Endothelial cell of umbilical vein (primary cell): ENCODE measurements around the gene NR5A2. TPM values are rescaled to one million over a fixed set of nuclear protein-coding genes. Genes with fewer than 3 reads are reported as not detected.

Source experiments
- BruUV-seq: library from RNA; stranded (reverse); fragments of 400-500 nt; replicated peaks from 2 replicates; lab custom pipeline; 2021; lab: Mats Ljungman, UMichigan
- CTCF ChIA-PET: fragments of 300-600, 350-600 bp; sonication (Branson Sonifier 250); formaldehyde crosslinking; loops from one replicate; lab custom pipeline; 2021; ENCODE audit warnings: antibody characterized with exemption, inconsistent platforms; lab: Charles Lee
- POLR2A ChIA-PET: fragments of 300-600, 350-600 bp; sonication (Branson Sonifier 250); formaldehyde crosslinking; loops from one replicate; lab custom pipeline; 2021; ENCODE audit warnings: antibody characterized with exemption, inconsistent platforms; lab: Charles Lee
- DNase-seq: peaks from one replicate; pipeline ENCODE4 v3.0.0-alpha.2; 2011; ENCODE audit warnings: low read depth, low spot score
- FAIRE-seq: peaks from 2 replicates; lab custom pipeline; 2011; peaks lifted over from hg19 to GRCh38; lab: Jason Lieb, UNC
- H2AFZ ChIP-seq: 2 replicates; pipeline ENCODE4 v1.6.0; 2012; ENCODE audit warnings: low read depth, low read length, control low read depth, inconsistent platforms
- H3K27ac ChIP-seq: 2 replicates; pipeline ENCODE4 v1.5.1; 2011; ENCODE audit warnings: low read depth, mild to moderate bottlenecking, control low read depth, low read length, moderate library complexity; ENCODE audit not compliant: insufficient read depth
- H3K27me3 ChIP-seq, 2 experiments: 2 replicates each; pipeline versions ENCODE4 v1.6.0 to v1.6.1; 2011; ENCODE audit warnings: low read length in 2 of 2, mixed read lengths in 1 of 2; ENCODE audit not compliant: control insufficient read depth in 2 of 2, insufficient read depth in 2 of 2
- H3K36me3 ChIP-seq, 2 experiments: 2 replicates in 1 of 2; 3 replicates in 1 of 2; pipeline ENCODE4 v1.5.1; 2011; ENCODE audit warnings: low read length in 2 of 2, mild to moderate bottlenecking in 1 of 2, moderate library complexity in 1 of 2; ENCODE audit not compliant: control insufficient read depth in 2 of 2, insufficient read depth in 2 of 2; ENCODE audit errors: extremely low read depth in 1 of 2
- H3K4me1 ChIP-seq: 3 replicates; pipeline ENCODE4 v1.5.1; 2011; ENCODE audit warnings: mild to moderate bottlenecking, low read length; ENCODE audit not compliant: control insufficient read depth, insufficient read depth; ENCODE audit errors: extremely low read depth
- H3K4me2 ChIP-seq: 2 replicates; pipeline ENCODE4 v1.6.1; 2011; ENCODE audit warnings: low read length, control low read depth, mixed read lengths; ENCODE audit not compliant: insufficient read depth
- H3K4me3 ChIP-seq, 3 experiments: fragments of 200-600 bp in 1 of 3; sonication (generic), shearing (Covaris generic) in 1 of 3; replicated peaks in 1 of 3; 2 replicates each; pipeline ENCODE4 v1.5.1; 2011 to 2016; ENCODE audit warnings: control low read depth in 3 of 3, low read length in 3 of 3, mild to moderate bottlenecking in 2 of 3, inconsistent platforms in 1 of 3, low read depth in 1 of 3, moderate library complexity in 1 of 3; ENCODE audit not compliant: insufficient read depth in 1 of 3
- H3K79me2 ChIP-seq: 2 replicates; pipeline ENCODE4 v1.6.0; 2012; ENCODE audit warnings: low read length, inconsistent platforms; ENCODE audit not compliant: control insufficient read depth, insufficient read depth
- H3K9ac ChIP-seq: replicated peaks from 2 replicates; pipeline ENCODE3; 2011; ENCODE audit warnings: low read length, control low read depth; ENCODE audit not compliant: insufficient read depth; ENCODE audit errors: extremely low read depth
- H3K9me1 ChIP-seq: replicated peaks from 3 replicates; pipeline ENCODE4 v1.6.0; 2011; ENCODE audit warnings: mild to moderate bottlenecking, low read length; ENCODE audit not compliant: control insufficient read depth, insufficient read depth; ENCODE audit errors: extremely low read depth
- H3K9me3 ChIP-seq: replicated peaks from 2 replicates; pipeline ENCODE4 v1.5.1; 2012; ENCODE audit warnings: low read length, inconsistent platforms; ENCODE audit not compliant: control insufficient read depth, insufficient read depth
- H4K20me1 ChIP-seq: replicated peaks from 2 replicates; pipeline ENCODE3; 2011; ENCODE audit warnings: mild to moderate bottlenecking, low read length; ENCODE audit not compliant: control insufficient read depth, insufficient read depth; ENCODE audit errors: extremely low read depth
- EZH2 ChIP-seq: IDR thresholded peaks from 2 replicates; pipeline ENCODE4 v1.6.1; 2012; ENCODE audit warnings: borderline replicate concordance, low read depth, mild to moderate bottlenecking, moderate library complexity, low read length, inconsistent platforms; ENCODE audit not compliant: severe bottlenecking
- FOS ChIP-seq: IDR thresholded peaks from 2 replicates; pipeline ENCODE4 v1.6.1; 2011; ENCODE audit warnings: mild to moderate bottlenecking, low read length, moderate library complexity, borderline replicate concordance; ENCODE audit not compliant: insufficient read depth
- GATA2 ChIP-seq: IDR thresholded peaks from 2 replicates; pipeline ENCODE4 v1.7.0; 2011; ENCODE audit warnings: low read depth, mild to moderate bottlenecking, moderate library complexity, mixed read lengths, low read length; ENCODE audit not compliant: insufficient read length, insufficient read depth
- JUN ChIP-seq: IDR thresholded peaks from 2 replicates; pipeline ENCODE4 v1.6.1; 2011; ENCODE audit warnings: borderline replicate concordance, low read depth; ENCODE audit not compliant: insufficient read length, insufficient read depth
- MAX ChIP-seq: IDR thresholded peaks from 2 replicates; pipeline ENCODE4 v1.6.1; 2011; ENCODE audit not compliant: insufficient read depth, insufficient read length
- MYC ChIP-seq: IDR thresholded peaks from one replicate; pipeline ENCODE4 v1.6.1; 2011; ENCODE audit warnings: mild to moderate bottlenecking, low read depth, low read length
- POLR2A ChIP-seq: IDR thresholded peaks from 2 replicates; pipeline ENCODE4 v1.6.1; 2012; ENCODE audit warnings: low read depth, mild to moderate bottlenecking, control low read depth, low read length
- POLR2AphosphoS5 ChIP-seq: IDR thresholded peaks from 2 replicates; pipeline ENCODE4 v1.6.1; 2012; ENCODE audit warnings: low read depth, mild to moderate bottlenecking, control low read depth, low read length, moderate library complexity; ENCODE audit not compliant: insufficient read depth
- dilution Hi-C: fragments of 300-500 bp; cut with MboI; formaldehyde crosslinking; loops from one replicate; pipeline ENCODE4 v1.15.0; 2019; ENCODE audit warnings: low sequenced_read_pairs; ENCODE audit not compliant: extremely low pct_ligation_motif_present
- intact Hi-C: fragments of 100-400 bp; cut with micrococcal nuclease; formaldehyde crosslinking; loops from one replicate; pipeline ENCODE4 v1.10.0; 2022
- polyA plus RNA-seq, 4 experiments: library from polyadenylated mRNA; depleted of rRNA in 3 of 4; stranded (reverse) in 3 of 4; unstranded in 1 of 4; fragments of >200 nt; gene quantifications; 2 replicates each; pipeline versions ENCODE4 v1.2.1 to v1.2.3, GENCODE V29; 2011 to 2012; ENCODE audit warnings: missing spikeins in 1 of 4
- total RNA-seq: library from RNA; stranded (reverse); gene quantifications from 2 replicates; pipeline ENCODE4 v1.2.3, GENCODE V29; 2021
- TF ChIP-seq, protein P1 (sequence below), 2 donors: IDR thresholded peaks; 1 replicate in 1 of 2; 2 replicates in 1 of 2; pipeline ENCODE4 v1.5.1; 2011; ENCODE audit warnings: low read length in 2 of 2, mild to moderate bottlenecking in 2 of 2, moderate library complexity in 2 of 2, control low read depth in 1 of 2, inconsistent platforms in 1 of 2, low read depth in 1 of 2; ENCODE audit not compliant: insufficient read depth in 1 of 2; ENCODE audit errors: extremely low read depth in 1 of 2

The NR5A2 gene
- total and polyA plus RNA-seq, 2 donors (not counting 3 experiments of a cell fraction or from before 2014, with no cell fraction given) = 3.4 to 12.1 TPM

DNA sequence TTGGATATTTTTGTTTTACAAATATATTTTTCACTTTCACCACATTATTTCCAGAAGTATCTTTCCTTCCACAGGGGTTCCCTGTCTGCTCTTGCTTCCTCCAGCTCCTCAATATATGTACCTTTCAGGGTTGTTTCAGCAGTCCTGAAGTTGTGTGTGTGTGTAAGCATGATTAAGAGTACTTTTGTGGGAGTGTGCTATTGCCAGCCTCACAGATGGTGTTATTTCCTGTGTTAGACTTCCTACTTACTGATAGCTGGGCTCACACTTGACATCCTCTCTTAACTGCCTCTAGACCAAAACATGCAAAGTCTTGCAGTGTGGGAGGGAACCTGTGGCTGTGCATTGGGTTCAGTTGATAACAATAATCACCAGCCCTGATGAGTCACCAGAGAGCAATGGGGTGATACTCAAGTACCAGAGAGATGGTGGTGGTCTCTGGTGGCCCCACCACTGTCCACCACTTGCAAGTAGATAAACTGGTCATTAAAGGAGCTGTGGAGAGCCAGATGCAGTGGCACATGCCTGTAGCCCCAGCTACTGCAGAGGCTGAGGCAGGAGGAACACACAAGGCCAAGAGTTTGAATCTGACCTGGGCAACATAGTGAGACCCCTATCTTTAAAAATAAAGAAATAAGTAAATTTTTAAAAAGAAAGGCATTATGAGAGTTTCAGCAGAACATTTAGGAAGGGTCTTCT lies 126.7 kb downstream of the NR5A2 start:
- peak; percentile 91 for FAIRE-seq
- H2AFZ ChIP-seq = no peak overlapping the region
- no peak overlapping the region for H3K4me2 ChIP-seq
- TF ChIP-seq JUN = peak; percentile 70
- no peak for TF ChIP-seq POLR2A
- TF ChIP-seq FOS = peak; percentile 81
- peak; percentile 52 for TF ChIP-seq GATA2
- TF ChIP-seq POLR2AphosphoS5 = peak; percentile 37
- no peak overlapping the region for H3K9ac ChIP-seq
- H3K9me1 ChIP-seq = no peaks in the 10 kb centered on the region
- H3K4me1 ChIP-seq = peaks cover 12% of the 10 kb centered on the region
- DNase-seq = peak; percentile 94
- dilution Hi-C loops = no loop called here
- H3K27me3 ChIP-seq = no peaks in the 10 kb centered on the region
- no peak overlapping the region for H3K27ac ChIP-seq
- no peaks in the 10 kb centered on the region for H3K36me3 ChIP-seq
- ChIA-PET CTCF (interaction anchor here (0.7 to 1.9 kb wide), 7 partner anchors 15 to 469 kb away, joined by 3 to 10 read pairs (median 4); no protein-coding TSS in a partner anchor), POLR2A (no interaction called here)
- BruUV-seq = no TSS peak
- H3K9me3 ChIP-seq = no peaks in the 10 kb centered on the region
- H4K20me1 ChIP-seq = no peaks in the 10 kb centered on the region
- intact Hi-C loops = loop anchor here (5.0 kb wide), 1 partner anchor 88 kb away; no protein-coding TSS in a partner anchor
- H3K79me2 ChIP-seq = no peaks in the 10 kb centered on the region
- no peak overlapping the region for H3K4me3 ChIP-seq

- Histone ChIP-seq H3K36me3 (no peaks in the 10 kb centered on the region), H3K4me3 (no peak overlapping the region), H3K79me2 (no peaks in the 10 kb centered on the region), H4K20me1 (no peaks in the 10 kb centered on the region), H3K27ac (no peak overlapping the region), H3K9me1 (no peaks in the 10 kb centered on the region), H3K4me2 (no peak overlapping the region), H3K9ac (no peak overlapping the region), H3K9me3 (no peaks in the 10 kb centered on the region), H2AFZ (no peak overlapping the region), H3K27me3 (no peaks in the 10 kb centered on the region), H3K4me1 (peaks cover 12% of the 10 kb centered on the region)
- intact Hi-C loops = no loop called here
- ChIA-PET POLR2A (no interaction called here), CTCF (interaction anchor here (0.7 to 1.4 kb wide), 6 partner anchors 9 to 119 kb away, joined by 3 to 7 read pairs (median 3); no protein-coding TSS in a partner anchor)
- DNase-seq = no peak
- no peak for FAIRE-seq
- BruUV-seq = no TSS peak
- TF ChIP-seq FOS (no peak), EZH2 (no peak), GATA2 (no peak), MYC (no peak), POLR2A (no peak), JUN (no peak), POLR2AphosphoS5 (no peak), MAX (no peak)
- TF ChIP-seq, protein P1, sequence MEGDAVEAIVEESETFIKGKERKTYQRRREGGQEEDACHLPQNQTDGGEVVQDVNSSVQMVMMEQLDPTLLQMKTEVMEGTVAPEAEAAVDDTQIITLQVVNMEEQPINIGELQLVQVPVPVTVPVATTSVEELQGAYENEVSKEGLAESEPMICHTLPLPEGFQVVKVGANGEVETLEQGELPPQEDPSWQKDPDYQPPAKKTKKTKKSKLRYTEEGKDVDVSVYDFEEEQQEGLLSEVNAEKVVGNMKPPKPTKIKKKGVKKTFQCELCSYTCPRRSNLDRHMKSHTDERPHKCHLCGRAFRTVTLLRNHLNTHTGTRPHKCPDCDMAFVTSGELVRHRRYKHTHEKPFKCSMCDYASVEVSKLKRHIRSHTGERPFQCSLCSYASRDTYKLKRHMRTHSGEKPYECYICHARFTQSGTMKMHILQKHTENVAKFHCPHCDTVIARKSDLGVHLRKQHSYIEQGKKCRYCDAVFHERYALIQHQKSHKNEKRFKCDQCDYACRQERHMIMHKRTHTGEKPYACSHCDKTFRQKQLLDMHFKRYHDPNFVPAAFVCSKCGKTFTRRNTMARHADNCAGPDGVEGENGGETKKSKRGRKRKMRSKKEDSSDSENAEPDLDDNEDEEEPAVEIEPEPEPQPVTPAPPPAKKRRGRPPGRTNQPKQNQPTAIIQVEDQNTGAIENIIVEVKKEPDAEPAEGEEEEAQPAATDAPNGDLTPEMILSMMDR (IDR thresholded peaks at IDR 0.05; ENCODE audit: extremely low read depth in 1 of 2, insufficient read depth in 1 of 2, low read depth in 1 of 2, low read length in 2 of 2) = no peak
- dilution Hi-C loops = no loop called here
These were observed 130.2 kb downstream of the NR5A2 start for GRCh38 chr1:200157715-200158114.
